SU-DHL-6 (cell line): Measurements from ENCODE around the gene SSTR5.
"Not testable (repeated sequence)": the region's sequence is repeated elsewhere in the genome, so short reads cannot be mapped to it uniquely, and the experiment has no call there.

Experiments used
- H2AFZ ChIP-seq: fragments of 200-600 bp; sonication (generic); 2 replicates; pipeline ENCODE4 v1.6.1; 2014; ENCODE audit warnings: low read depth, mild to moderate bottlenecking, moderate library complexity, mixed read lengths, antibody characterized with exemption, low read length; ENCODE audit not compliant: severe bottlenecking
- H3F3A ChIP-seq: fragments of 200-600 bp; shearing (Covaris generic); 2 replicates; pipeline ENCODE4 v1.6.0; 2016; ENCODE audit warnings: antibody characterized with exemption, mild to moderate bottlenecking; ENCODE audit not compliant: insufficient read depth
- H3K27ac ChIP-seq: fragments of 200-600 bp; sonication (generic); 2 replicates; pipeline ENCODE4 v1.5.1; 2016; ENCODE audit warnings: low read depth, mild to moderate bottlenecking, low read length, moderate library complexity, mixed read lengths
- H3K27me3 ChIP-seq: fragments of 200-600 bp; sonication (generic), shearing (Covaris generic); 2 replicates; pipeline ENCODE4 v1.6.0; 2014; ENCODE audit warnings: mild to moderate bottlenecking, low read length
- H3K36me3 ChIP-seq: fragments of 200-600 bp; sonication (generic); 2 replicates; pipeline ENCODE4 v1.6.1; 2014; ENCODE audit warnings: mild to moderate bottlenecking, low read length, mixed read lengths
- H3K4me2 ChIP-seq: fragments of 300-600, 200-600 bp; shearing (Covaris generic), sonication (generic); 2 replicates; pipeline ENCODE4 v1.6.0; 2014; ENCODE audit warnings: low read length, low read depth, mild to moderate bottlenecking; ENCODE audit not compliant: poor library complexity, severe bottlenecking
- H3K4me3 ChIP-seq: fragments of 200-600 bp; sonication (generic); 2 replicates; pipeline ENCODE4 v1.5.1; 2014; ENCODE audit warnings: antibody characterized with exemption, low read length, mild to moderate bottlenecking, mixed read lengths; ENCODE audit not compliant: insufficient read depth, poor library complexity, severe bottlenecking
- H3K79me2 ChIP-seq: fragments of 200-600 bp; sonication (generic); 2 replicates; pipeline ENCODE4 v1.6.1; 2014; ENCODE audit warnings: mild to moderate bottlenecking, low read length, moderate library complexity; ENCODE audit not compliant: insufficient read depth
- H3K9ac ChIP-seq: fragments of 200-600 bp; sonication (generic); 2 replicates; pipeline ENCODE4 v1.7.0; 2014; ENCODE audit warnings: mild to moderate bottlenecking, low read length
- H3K9me2 ChIP-seq: fragments of 200-600 bp; sonication (generic); replicated peaks from 2 replicates; pipeline ENCODE4 v1.6.1; 2014; ENCODE audit warnings: low read length; ENCODE audit not compliant: insufficient read depth
- H3K9me3 ChIP-seq: fragments of 200-600 bp; sonication (generic); 2 replicates; pipeline ENCODE4 v1.6.1; 2014; ENCODE audit warnings: low read length, mixed read lengths; ENCODE audit not compliant: insufficient read depth
- H4K20me1 ChIP-seq: fragments of 200-600 bp; sonication (generic); 2 replicates; pipeline ENCODE4 v1.6.1; 2014; ENCODE audit warnings: low read depth, mild to moderate bottlenecking, antibody characterized with exemption, low read length, moderate library complexity, mixed read lengths
- EZH2phosphoT487 ChIP-seq: fragments of 200-600 bp; sonication (generic), shearing (Covaris generic); conservative IDR thresholded peaks from 2 replicates; pipeline ENCODE4 v1.6.1; 2018; ENCODE audit warnings: mild to moderate bottlenecking, antibody characterized with exemption, low read length, moderate library complexity, mixed read lengths
- TF ChIP-seq, protein P1 (sequence below): fragments of 200-600 bp; sonication (generic); IDR thresholded peaks from one replicate; pipeline ENCODE4 v1.5.1; 2017; ENCODE audit warnings: antibody characterized with exemption, mild to moderate bottlenecking, low read length, moderate library complexity; ENCODE audit not compliant: insufficient read depth, poor library complexity, severe bottlenecking

The SSTR5 gene

GRCh38 chr16:1084971-1085370 is 12.4 kb downstream of the SSTR5 start:
- no peaks in the 10 kb centered on the region for H3K79me2 ChIP-seq
- no peaks in the 10 kb centered on the region for H4K20me1 ChIP-seq
- H3F3A ChIP-seq = no peaks in the 10 kb centered on the region
- no peak overlapping the region for H3K9ac ChIP-seq
- H3K27ac ChIP-seq = no peak overlapping the region
- no peaks in the 10 kb centered on the region for H3K9me3 ChIP-seq
- no peak overlapping the region for H3K4me2 ChIP-seq
- H3K36me3 ChIP-seq = no peaks in the 10 kb centered on the region
- TF ChIP-seq EZH2phosphoT487 = no peak
- TF ChIP-seq, protein P1, sequence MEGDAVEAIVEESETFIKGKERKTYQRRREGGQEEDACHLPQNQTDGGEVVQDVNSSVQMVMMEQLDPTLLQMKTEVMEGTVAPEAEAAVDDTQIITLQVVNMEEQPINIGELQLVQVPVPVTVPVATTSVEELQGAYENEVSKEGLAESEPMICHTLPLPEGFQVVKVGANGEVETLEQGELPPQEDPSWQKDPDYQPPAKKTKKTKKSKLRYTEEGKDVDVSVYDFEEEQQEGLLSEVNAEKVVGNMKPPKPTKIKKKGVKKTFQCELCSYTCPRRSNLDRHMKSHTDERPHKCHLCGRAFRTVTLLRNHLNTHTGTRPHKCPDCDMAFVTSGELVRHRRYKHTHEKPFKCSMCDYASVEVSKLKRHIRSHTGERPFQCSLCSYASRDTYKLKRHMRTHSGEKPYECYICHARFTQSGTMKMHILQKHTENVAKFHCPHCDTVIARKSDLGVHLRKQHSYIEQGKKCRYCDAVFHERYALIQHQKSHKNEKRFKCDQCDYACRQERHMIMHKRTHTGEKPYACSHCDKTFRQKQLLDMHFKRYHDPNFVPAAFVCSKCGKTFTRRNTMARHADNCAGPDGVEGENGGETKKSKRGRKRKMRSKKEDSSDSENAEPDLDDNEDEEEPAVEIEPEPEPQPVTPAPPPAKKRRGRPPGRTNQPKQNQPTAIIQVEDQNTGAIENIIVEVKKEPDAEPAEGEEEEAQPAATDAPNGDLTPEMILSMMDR = no peak
- no peak overlapping the region for H2AFZ ChIP-seq
- H3K9me2 ChIP-seq = no peaks in the 10 kb centered on the region
- no peak overlapping the region for H3K4me3 ChIP-seq
- H3K27me3 ChIP-seq = no peaks in the 10 kb centered on the region

GRCh38 chr16:1086443-1086842 is 13.9 kb downstream of the SSTR5 start:
- H3K4me2 ChIP-seq, H2AFZ ChIP-seq, H3K36me3 ChIP-seq, H3K9me3 ChIP-seq, H4K20me1 ChIP-seq, H3K27ac ChIP-seq, H3K9ac ChIP-seq, H3K9me2 ChIP-seq, H3K4me3 ChIP-seq, H3F3A ChIP-seq, H3K79me2 ChIP-seq, H3K27me3 ChIP-seq: not testable (repeated sequence)

- H3K27ac ChIP-seq = no peak overlapping the region
- no peaks in the 10 kb centered on the region for H3K9me3 ChIP-seq
- no peak overlapping the region for H3K4me2 ChIP-seq
- no peak overlapping the region for H3K9ac ChIP-seq
- H3K79me2 ChIP-seq = no peaks in the 10 kb centered on the region
- no peaks in the 10 kb centered on the region for H3K36me3 ChIP-seq
- H2AFZ ChIP-seq = no peak overlapping the region
- TF ChIP-seq, protein P1 = no peak
- TF ChIP-seq EZH2phosphoT487 = no peak
- no peaks in the 10 kb centered on the region for H3K9me2 ChIP-seq
- H3K4me3 ChIP-seq = no peak overlapping the region
- H3K27me3 ChIP-seq = no peaks in the 10 kb centered on the region
- H4K20me1 ChIP-seq = no peaks in the 10 kb centered on the region
- H3F3A ChIP-seq = no peaks in the 10 kb centered on the region
These were observed 16.0 kb downstream of the SSTR5 start for GRCh38 chr16:1088295-1089170.

- H3K4me2 ChIP-seq = no peak overlapping the region
- H3K27me3 ChIP-seq = no peaks in the 10 kb centered on the region
These were observed 16.9 kb downstream of the SSTR5 start for GRCh38 chr16:1089439-1089821.

More at GRCh38 chr16:1089439-1089821, 16.9 kb downstream of the SSTR5 start:
- no peaks in the 10 kb centered on the region for H4K20me1 ChIP-seq
- TF ChIP-seq, protein P1 = no peak
- no peak for TF ChIP-seq EZH2phosphoT487
- H3K9ac ChIP-seq = no peak overlapping the region
- H2AFZ ChIP-seq = no peak overlapping the region
- H3K9me3 ChIP-seq = no peaks in the 10 kb centered on the region
- H3K36me3 ChIP-seq = no peaks in the 10 kb centered on the region
- H3K79me2 ChIP-seq = no peaks in the 10 kb centered on the region
- no peaks in the 10 kb centered on the region for H3K9me2 ChIP-seq
- H3F3A ChIP-seq = no peaks in the 10 kb centered on the region
- no peak overlapping the region for H3K27ac ChIP-seq
- no peak overlapping the region for H3K4me3 ChIP-seq
